Measurements from ENCODE around the gene ZBTB17.
"Not testable (repeated sequence)": the region's sequence is repeated elsewhere in the genome, so short reads cannot be mapped to it uniquely, and the experiment has no call there.

GRCh38 chr1:16020878-16021277 is 45.0 kb upstream of the ZBTB17 start:
- TF ChIP-seq CTCF (conservative IDR thresholded peaks at IDR 0.05; ENCODE audit: low read length); EZH2phosphoT487 (IDR thresholded peaks at IDR 0.05; ENCODE audit: borderline replicate concordance, low read depth, low read length): not testable (repeated sequence)

Data from OCI-LY7 (cell line).